Transverse colon (tissue), 4 donors: ENCODE results near the gene AGAP1.

Experiments
- CTCF ChIP-seq, 5 experiments: fragments of 200-600 bp in 3 of 5; fragments of 450-650 bp in 2 of 5; sonication (generic) in 3 of 5; IDR thresholded peaks; 1 replicate in 2 of 5; 2 replicates in 3 of 5; pipeline ENCODE4 v1.5.1; 2016 to 2017; ENCODE audit warnings: antibody characterized with exemption in 5 of 5, inconsistent platforms in 3 of 5, mild to moderate bottlenecking in 2 of 5, moderate library complexity in 1 of 5
- POLR2A ChIP-seq: fragments of 450-650 bp; IDR thresholded peaks from one replicate; pipeline ENCODE4 v1.6.1; 2016; ENCODE audit warnings: antibody characterized with exemption, mild to moderate bottlenecking, moderate library complexity
- POLR2AphosphoS5 ChIP-seq, 3 donors: sonication (generic); formaldehyde crosslinking; IDR thresholded peaks; one replicate each; pipeline ENCODE4 v1.6.1; 2016; ENCODE audit warnings: antibody characterized with exemption in 3 of 3

- TF ChIP-seq CTCF (IDR thresholded peaks at IDR 0.05), result no peak
- no peak for TF ChIP-seq POLR2A
- TF ChIP-seq POLR2AphosphoS5 (IDR thresholded peaks at IDR 0.05), result no peak
Observed at GRCh38 chr2:235627682-235628081, 133.8 kb downstream of the AGAP1 start.
